LNCAP (cell line): ENCODE data around the gene SLC15A3.

Source experiments
- TF ChIP-seq, protein P1 (sequence below): fragments of 450-650 bp; IDR thresholded peaks from 2 replicates; pipeline ENCODE4 v1.5.1; 2017; ENCODE audit warnings: mild to moderate bottlenecking

The SLC15A3 gene

GRCh38 chr11:60991457-60991856 is 39.5 kb upstream of the SLC15A3 start:
- TF ChIP-seq, protein P1, sequence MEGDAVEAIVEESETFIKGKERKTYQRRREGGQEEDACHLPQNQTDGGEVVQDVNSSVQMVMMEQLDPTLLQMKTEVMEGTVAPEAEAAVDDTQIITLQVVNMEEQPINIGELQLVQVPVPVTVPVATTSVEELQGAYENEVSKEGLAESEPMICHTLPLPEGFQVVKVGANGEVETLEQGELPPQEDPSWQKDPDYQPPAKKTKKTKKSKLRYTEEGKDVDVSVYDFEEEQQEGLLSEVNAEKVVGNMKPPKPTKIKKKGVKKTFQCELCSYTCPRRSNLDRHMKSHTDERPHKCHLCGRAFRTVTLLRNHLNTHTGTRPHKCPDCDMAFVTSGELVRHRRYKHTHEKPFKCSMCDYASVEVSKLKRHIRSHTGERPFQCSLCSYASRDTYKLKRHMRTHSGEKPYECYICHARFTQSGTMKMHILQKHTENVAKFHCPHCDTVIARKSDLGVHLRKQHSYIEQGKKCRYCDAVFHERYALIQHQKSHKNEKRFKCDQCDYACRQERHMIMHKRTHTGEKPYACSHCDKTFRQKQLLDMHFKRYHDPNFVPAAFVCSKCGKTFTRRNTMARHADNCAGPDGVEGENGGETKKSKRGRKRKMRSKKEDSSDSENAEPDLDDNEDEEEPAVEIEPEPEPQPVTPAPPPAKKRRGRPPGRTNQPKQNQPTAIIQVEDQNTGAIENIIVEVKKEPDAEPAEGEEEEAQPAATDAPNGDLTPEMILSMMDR: no peak

DNA sequence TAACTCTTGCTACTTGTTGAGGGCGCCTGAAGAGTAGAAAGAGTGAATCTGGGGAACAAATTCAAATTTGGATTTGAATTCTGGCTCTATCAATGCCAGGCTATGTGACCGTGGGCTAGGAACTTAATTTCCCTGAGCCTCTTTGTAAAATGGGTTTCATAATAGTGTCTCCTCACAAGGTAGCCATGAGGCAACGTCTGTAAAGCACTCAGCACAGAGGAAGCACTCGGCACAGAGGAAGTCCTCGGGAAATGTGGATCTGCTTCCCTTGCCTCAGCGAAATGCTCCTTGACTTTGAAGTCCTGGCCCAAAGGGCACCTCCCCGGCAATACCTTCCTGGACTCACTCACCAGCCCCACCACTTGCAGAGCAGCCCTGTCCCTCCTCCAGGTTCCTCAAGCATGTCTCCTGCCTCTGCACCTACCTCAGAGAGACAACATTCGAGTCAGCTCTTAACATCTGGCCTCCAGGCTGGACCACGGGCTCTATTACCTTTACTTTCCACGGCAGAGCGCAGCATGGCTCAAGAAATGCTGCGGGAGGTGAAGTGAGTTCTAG is 37.2 kb upstream of the SLC15A3 start:
- TF ChIP-seq, protein P1: no peak

GRCh38 chr11:60988658-60989057 is 36.7 kb upstream of the SLC15A3 start:
- TF ChIP-seq, protein P1: no peak

DNA sequence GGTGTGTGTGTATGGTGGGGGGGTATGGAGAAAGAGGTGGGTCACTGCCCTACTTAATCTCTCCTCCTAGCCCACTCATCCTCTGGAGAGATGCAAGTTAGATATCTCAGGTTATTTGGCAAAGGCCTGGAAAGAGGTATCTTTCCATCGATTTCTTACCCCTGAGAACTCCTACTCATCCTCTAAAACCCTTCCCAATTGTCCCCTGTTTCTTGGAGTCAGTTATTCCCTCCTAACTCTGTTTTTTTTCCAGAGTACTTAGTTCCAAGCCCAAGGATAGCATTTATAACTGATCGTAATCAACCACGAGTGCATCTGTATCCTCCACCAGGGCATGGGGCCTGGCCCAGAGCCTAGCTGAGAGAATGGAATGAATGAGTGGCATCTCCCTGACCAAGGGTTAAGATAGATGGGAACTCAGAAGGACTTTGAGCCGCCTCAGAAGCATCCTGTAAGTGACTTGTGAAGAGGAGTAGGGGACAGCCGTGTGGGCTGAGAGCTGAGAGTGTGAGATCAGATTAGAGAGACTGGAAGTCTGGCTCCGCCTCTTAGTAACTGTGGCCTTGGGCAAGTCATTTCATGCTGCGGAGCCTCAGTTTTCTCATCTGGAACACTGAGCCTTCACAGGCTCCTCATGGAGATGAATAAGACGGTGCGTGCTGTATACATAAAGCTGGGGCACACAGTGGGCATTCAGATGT is 35.8 kb upstream of the SLC15A3 start:
- TF ChIP-seq, protein P1: no peak

- TF ChIP-seq, protein P1: no peak
Observed at GRCh38 chr11:60985991-60986915, 34.3 kb upstream of the SLC15A3 start.

- TF ChIP-seq, protein P1: no peak
Observed at GRCh38 chr11:60985501-60985900, 33.5 kb upstream of the SLC15A3 start.

GRCh38 chr11:60984636-60985035 is 32.7 kb upstream of the SLC15A3 start:
- TF ChIP-seq, protein P1: no peak
